Activated CD4-positive, alpha-beta T cell treated with anti-CD3 and anti-CD28 coated beads for 48 hours (primary cell): ENCODE measurements around the gene PABPC1L.
A peak's percentile ranks its signal among the peaks of the same experiment; 100 is the strongest.

Experiments used
- DNase-seq: peaks from one replicate; pipeline ENCODE4 v3.0.0-alpha.2; 2020

The PABPC1L gene

DNA sequence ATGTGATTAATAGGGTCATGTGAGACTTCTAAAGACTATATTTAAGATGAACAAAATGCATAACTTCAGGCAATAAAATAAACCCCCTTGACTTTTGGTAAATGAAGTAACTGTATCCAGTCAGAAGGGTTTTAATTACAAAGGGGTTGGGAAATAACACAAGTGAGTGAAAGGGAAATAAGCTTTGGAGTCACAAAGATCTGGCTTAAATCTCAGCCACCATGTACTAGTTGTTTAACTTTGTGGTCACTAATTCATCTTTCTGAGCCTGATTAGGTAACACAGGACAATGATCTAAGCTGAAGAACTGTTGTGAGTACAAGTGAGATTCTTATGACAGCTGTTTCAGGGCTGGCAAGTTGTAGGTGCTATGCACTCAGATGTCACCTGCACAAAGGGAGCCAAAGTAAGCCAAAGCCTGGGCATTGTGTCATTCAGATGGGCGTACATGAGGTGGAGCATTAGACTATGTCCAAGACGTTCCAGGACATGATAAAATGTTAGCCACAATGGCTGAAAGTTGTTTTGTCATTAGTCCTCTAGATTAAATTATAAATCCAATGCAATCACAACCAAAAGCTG, 36.5 kb downstream of the PABPC1L start:
- no peak for DNase-seq

DNA sequence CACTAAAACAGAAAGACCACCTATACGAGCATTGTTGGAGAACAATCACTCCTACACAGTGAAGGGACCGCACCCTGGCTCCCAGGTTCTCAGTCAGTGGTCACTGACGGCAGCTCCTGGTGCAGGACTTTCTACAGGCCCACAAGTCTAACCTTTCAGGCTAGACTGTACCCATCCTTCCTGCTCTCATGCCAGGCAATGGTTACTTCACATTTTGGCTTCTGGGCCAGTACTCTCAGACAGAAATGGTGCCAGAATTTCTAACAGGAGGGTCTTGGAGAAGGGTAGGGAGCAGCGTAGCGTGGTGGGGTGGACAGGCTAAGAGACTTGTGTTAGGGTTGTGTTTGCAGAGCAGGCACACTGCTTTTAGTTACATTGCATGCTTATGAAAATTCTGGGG, 38.2 kb downstream of the PABPC1L start:
- no peak for DNase-seq

DNA sequence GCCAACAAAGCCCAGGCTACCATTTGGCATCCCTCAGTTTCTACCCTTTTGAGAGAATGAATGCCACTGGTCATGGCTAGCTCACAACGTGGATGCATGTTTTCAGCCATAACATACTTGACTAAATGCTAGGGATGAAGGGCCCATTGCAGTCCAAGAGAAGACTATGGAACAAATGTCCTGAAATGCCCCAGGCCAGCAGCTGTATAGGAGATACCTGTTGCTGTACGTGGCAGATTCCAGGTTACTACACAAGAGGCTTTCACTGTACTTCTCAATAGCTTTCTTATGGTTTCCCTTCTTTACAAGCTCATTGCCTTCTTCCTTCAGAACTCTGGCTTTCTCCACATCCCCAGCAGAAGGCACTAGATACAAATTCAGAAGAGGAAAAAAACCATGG, 38.7 kb downstream of the PABPC1L start:
- DNase-seq: no peak

GRCh38 chr20:44950368-44950767, 40.5 kb downstream of the PABPC1L start:
- DNase-seq: no peak

- DNase-seq: no peak
Measured at GRCh38 chr20:44952731-44953130, 42.9 kb downstream of the PABPC1L start.

GRCh38 chr20:44954211-44954610, 44.4 kb downstream of the PABPC1L start:
- no peak for DNase-seq

GRCh38 chr20:44955270-44955669, 45.4 kb downstream of the PABPC1L start:
- DNase-seq: no peak

DNA sequence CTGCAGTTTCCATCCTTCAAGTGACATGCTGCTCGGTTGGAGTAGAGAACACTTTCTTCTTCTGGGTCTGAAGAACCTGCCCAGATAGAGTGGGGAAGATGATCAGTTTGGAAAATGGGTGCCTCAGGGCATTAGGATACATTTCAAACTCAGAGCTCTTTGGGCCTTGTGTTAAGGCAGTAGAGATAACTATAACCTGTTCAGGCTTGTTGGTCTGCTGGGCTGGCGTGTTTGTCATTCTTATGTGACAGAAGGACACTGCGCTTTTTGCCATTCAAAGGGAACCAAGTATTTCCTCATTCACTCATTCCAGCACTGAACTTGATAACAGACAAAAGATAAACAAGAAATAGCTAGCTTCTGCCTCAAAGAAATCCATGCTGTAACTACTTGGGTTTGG, 46.5 kb downstream of the PABPC1L start:
- DNase-seq: no peak

DNA sequence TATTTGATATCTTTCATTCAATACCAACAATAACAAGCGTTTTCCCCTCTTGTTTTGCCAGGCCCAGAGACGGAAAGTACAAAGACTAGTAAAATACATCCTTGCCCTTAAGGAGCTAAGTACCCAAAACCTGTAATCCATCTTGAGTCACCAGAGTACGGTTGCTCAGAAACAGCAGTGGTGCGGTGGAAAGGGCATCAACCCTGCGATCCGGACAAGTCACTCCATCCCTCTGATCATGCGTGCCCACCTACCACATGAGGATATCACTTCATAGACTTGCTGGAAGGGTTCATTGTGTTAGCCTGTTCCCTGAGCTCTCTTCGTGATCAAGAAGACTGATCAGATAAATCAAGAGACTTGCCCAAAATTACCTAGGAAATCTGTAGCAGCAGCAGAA, 48.4 kb downstream of the PABPC1L start:
- DNase-seq: no peak

DNA sequence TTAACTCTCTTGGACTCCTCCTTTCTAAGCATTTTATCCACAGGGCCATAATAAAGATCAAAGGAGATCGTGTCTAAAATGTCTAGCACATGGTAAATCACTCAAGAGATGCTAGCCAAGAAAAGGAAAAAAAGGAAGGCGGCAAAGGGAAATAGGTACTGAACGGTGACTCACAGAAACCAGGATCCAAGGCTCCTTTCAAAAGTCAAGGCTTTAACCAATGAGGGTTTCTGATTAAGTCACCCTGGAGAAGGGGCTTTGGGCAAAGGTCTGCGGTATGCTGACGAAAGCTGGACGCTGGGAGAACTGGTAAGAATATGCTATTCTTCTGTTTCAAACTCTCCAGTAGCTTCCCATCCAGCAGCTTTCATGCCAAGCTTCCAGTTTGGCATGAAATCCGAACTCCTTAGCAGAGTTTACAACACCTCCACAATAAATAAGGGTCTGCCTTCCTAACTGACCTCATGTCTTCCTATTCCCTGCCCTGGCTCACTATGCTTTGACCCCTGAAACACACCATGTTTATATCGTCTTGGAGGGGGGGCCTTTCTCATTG, 49.3 kb downstream of the PABPC1L start:
- DNase-seq: peak; percentile 32

- peak; percentile 83 for DNase-seq
Measured at GRCh38 chr20:44959638-44960102, 49.8 kb downstream of the PABPC1L start.

DNA sequence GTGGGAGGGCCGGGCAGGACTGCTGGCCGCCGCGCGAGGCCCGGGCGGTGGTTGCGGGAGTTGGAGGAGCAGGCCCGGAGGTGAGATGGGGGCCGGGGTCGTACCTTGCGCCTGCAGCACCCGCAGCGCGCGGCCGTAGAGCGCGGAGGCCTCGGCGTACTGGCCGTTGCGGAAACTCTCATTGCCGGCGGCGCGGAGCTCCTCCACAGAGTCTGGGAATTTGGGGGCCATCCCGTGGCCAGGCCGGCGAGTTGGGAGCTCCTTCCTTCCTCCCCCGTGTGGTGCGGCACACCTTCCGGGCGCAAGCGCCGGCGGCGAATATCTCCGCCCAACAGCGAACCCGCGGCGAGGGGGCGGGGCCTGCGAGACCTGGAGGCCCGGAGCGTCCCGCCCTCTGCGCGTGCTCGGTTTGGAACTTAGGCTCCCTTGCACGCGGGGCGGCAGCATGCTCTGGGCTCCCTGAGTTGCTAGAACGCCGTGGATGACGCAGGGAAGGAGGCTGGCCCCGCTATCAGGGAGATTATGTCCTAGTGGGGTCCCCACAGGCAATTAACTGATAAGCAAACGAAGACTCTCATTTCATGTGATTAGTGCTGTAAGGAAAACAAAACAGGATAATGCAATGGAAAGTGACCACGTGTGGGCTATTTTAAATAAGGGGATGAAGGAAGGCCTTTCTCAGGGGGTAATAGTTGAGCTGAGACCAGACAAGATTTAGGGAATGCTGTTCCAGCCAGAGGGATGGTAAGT, 50.4 kb downstream of the PABPC1L start, which contains the start of gene TOMM34:
Gene TOMM34, minus strand, starts transcription at position 295 of the 750 bp plus-strand sequence. Its CDS starts 64 bp downstream, at position 231.
- DNase-seq: peak; percentile 98

DNA sequence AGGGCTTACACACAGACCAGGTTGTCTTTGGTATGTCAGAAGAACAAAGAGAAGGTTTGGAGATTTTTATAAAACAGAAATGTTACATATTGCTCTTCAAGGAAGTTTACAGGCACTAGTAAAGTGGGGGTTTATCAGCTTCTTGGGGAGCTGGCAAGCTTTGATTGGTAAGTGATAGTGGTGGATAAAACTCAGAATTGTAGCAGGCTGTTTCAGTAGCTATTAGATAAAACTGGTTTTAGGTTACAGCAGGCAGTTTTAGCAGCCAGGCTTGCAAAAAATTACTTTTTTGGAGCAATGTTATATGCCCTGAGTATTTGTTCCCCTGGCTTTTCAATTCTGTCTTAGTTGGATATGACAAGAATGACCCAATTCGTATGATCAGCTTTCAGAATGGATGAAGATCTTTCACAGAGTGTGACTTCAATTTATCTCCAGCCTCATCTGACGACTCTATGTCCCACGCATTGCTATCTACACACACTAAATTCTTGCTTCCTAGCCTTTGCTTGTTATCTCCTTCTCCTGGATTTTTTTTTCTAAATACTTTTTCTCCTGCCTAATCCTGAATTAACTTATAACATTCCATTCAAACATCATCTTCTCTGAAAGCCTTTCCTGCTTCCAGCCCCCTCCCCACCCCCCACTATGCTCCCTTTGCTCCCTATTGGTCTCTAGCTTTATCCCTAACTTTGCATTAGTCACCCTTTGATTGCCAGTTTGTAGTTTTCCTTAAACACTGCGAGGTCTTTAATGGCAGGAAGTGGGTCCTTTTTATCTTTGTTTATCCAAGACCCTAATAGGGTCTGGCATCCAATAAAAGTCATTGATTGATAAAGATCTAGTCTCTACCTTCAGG, 51.4 kb downstream of the PABPC1L start:
- DNase-seq: no peak

GRCh38 chr20:44961870-44962267, 52.0 kb downstream of the PABPC1L start:
- DNase-seq: no peak

GRCh38 chr20:44962483-44962882, 52.6 kb downstream of the PABPC1L start:
- no peak for DNase-seq

DNA sequence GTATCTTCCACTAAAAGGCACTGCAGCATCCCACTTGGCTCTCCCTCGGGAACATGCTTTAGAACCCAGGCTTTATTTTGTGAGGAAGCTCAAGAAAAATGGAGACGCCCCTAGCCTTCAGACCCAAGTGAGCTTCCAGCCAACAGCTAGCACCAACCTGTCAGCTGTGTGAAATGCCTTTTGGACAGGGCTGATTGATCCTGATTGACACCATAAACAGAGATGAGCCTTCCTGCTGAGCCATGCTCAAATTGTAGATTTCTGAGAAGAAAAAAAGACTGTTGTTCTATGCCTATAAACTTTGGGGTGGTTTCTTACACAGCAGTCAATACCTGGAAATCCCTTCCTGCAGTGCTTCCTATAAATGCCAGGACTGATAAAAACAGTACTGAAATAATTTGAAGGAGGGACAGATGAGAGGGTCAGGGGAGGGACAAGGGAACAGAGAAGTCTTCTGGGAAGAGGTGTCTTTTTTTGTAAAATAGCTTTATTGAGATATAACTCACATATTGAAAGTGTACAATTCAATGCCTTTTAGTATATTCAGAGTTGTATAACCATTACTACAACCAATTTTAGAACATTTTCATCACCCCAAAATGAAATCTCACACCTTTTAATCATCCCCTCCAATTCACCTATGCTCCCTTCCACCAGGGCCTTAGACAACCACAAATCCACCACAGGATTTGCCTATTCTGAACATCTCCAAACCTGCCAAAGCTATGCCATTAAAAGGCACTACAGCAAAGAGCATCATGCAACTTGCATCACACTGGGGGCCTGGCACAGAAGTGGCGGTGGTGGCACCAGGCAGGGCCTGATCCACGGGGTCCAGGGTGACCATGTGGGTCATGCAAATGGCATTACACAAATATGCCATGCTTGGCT, 53.7 kb downstream of the PABPC1L start:
- no peak for DNase-seq

GRCh38 chr20:44965651-44966029, 55.8 kb downstream of the PABPC1L start:
- DNase-seq: no peak

DNA sequence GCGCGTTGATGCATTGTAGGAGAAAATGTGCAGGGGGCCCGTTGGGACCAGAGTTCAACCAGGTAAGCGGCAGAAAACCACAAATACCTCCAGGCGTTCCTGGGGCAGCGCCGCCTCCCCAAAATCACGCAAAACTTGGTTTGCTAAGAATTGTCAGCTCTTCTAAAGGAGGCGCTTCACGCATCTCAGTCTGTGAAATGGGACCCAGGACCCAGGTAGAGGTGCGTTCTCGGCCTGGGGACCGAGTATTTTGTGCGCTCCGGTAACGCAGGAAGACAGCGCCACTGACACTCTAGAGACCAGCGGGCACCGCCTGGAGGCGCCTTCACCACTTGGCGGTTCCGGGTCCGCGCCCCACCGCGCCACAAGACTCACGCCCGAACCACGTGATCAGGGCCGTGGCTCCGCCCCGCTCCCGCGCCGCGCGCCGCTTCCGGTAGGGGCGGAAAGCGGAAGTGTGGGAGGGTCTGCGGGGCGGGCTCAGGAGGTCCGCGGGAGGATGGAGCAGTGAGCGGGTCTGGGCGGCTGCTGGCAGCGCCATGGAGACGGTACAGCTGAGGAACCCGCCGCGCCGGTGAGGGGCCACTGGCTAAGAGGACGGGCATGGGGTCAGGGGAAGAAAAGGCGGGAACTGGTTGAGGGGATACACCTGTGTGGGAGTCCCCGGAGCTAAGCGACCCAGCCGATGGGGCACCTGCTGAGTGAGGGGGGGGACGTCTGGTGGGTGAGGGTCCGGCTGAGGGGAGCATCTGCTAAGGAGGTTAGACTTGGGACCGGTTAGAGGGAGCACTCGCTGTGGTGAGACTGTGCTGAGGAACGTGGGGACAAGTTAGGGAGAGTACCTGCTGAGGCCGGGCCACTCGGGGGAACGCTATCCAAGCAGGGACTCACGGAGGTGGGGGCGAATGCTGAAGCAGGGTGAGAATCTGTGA, 56.4 kb downstream of the PABPC1L start, which contains the start of gene STK4:
Gene STK4, plus strand, starts transcription at position 483 of the 932 bp plus-strand sequence. Its CDS starts 57 bp downstream, at position 540.
- DNase-seq: peak; percentile 96

DNA sequence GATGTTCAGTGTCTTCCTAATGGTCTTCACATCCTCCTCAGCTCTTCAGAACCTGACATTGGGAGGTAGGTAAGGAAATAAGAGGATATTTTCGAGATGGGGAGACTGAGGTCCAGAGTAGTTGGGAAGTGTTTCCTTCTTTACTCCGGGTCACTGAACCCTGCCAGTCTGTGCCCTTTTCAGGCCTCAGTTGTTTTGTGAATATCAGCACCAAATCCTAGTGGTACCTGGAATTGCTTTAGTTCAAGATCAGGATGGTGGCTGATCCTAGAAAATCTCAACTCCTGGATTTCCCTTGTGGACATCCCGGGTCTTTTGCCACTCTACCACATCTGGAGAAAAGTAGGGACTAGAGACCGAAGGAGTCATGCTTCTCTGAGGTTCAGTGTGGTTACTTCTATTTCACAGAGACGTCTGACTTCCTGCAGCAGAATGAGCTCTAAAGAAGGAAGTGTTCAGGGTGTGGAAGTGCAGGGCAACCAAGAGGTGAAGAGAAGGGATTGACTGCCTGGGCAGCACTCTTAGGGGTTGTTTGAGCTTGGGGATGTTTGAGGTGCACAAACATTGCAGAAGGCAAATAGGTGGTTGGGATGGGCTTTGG, 57.4 kb downstream of the PABPC1L start:
- DNase-seq: peak; percentile 30

GRCh38 chr20:44969300-44969894, 59.5 kb downstream of the PABPC1L start:
- DNase-seq: peak; percentile 40
